Measurements from ENCODE around the gene FN3K. TPM values are rescaled to one million over a fixed set of nuclear protein-coding genes. Genes with fewer than 3 reads are reported as not detected.

The FN3K gene
- total RNA-seq, 4 donors from 2014 or later: 13.3 to 45.5 (median 18.7) TPM

GRCh38 chr17:82752371-82753200 lies 17.2 kb downstream of the FN3K start:
- Histone ChIP-seq H3K4me3 (peak overlapping the region; percentile 58 to 97 (median 79)), H3K27ac (peak overlapping the region; percentile 78 to 94 (median 82)), H3K9me3 (peaks cover 0 to 8% (median 0%) of the 10 kb centered on the region in 4 donors), H3K27me3 (no peaks in the 10 kb centered on the region), H3K36me3 (peaks cover 0 to 13% (median 0%) of the 10 kb centered on the region in 3 donors), H3K4me1 (peaks cover 0 to 33% (median 10%) of the 10 kb centered on the region in 4 donors)
- 1 to 2% methylated on average over 55 to 57 of the region's 72 CpGs for WGBS, 2 donors
- DNase-seq (ENCODE audit: low spot score in 2 of 2): no peak
- TF ChIP-seq POLR2A (IDR thresholded peaks at IDR 0.05) (no peak), CTCF (IDR thresholded peaks at IDR 0.05) (no peak), EP300 (IDR thresholded peaks at IDR 0.05) (no peak)

- DNase-seq (ENCODE audit: low spot score in 2 of 2): no peak
- Histone ChIP-seq H3K27ac (peak overlapping the region in 3 of 4 donors; percentile 5 to 94 (median 84)), H3K4me1 (peaks cover 0 to 33% (median 10%) of the 10 kb centered on the region in 4 donors), H3K4me3 (peak overlapping the region in 3 of 4 donors; percentile 58 to 97 (median 97)), H3K9me3 (peaks cover 0 to 3% (median 0%) of the 10 kb centered on the region in 4 donors), H3K27me3 (no peaks in the 10 kb centered on the region), H3K36me3 (peaks cover 0 to 11% (median 0%) of the 10 kb centered on the region in 3 donors)
- TF ChIP-seq EP300 (IDR thresholded peaks at IDR 0.05): no peak
- no peak for TF ChIP-seq CTCF (IDR thresholded peaks at IDR 0.05)
- no peak for TF ChIP-seq POLR2A (IDR thresholded peaks at IDR 0.05)
- WGBS, 2 donors: 34 to 52% methylated on average over 8 of the region's 8 CpGs
Observed at GRCh38 chr17:82753201-82753464, 17.7 kb downstream of the FN3K start.

GRCh38 chr17:82754297-82755208 lies 19.1 kb downstream of the FN3K start:
- 73 to 77% methylated on average over 19 of the region's 19 CpGs for WGBS, 2 donors
- H3K27me3 ChIP-seq: no peaks in the 10 kb centered on the region
- no peak overlapping the region for H3K4me3 ChIP-seq
- H3K27ac ChIP-seq: peak overlapping the region in 1 of 4 donors; percentile 37
- H3K4me1 ChIP-seq: peaks cover 0 to 33% (median 10%) of the 10 kb centered on the region in 4 donors
- TF ChIP-seq EP300 (IDR thresholded peaks at IDR 0.05): no peak
- no peak for TF ChIP-seq POLR2A (IDR thresholded peaks at IDR 0.05)
- TF ChIP-seq CTCF (IDR thresholded peaks at IDR 0.05): no peak
- no peak for DNase-seq (ENCODE audit: low spot score in 2 of 2)
- H3K36me3 ChIP-seq: peaks cover 0 to 1% (median 0%) of the 10 kb centered on the region in 3 donors
- H3K9me3 ChIP-seq: no peaks in the 10 kb centered on the region

GRCh38 chr17:82756166-82756565 lies 20.8 kb downstream of the FN3K start:
- peaks cover 0 to 4% (median 0%) of the 10 kb centered on the region in 3 donors for H3K36me3 ChIP-seq
- H3K27me3 ChIP-seq: no peaks in the 10 kb centered on the region
- WGBS, 2 donors: 88 to 95% methylated on average over 7 of the region's 7 CpGs
- H3K9me3 ChIP-seq: no peaks in the 10 kb centered on the region
- peaks cover 0 to 31% (median 10%) of the 10 kb centered on the region in 4 donors for H3K4me1 ChIP-seq
- no peak overlapping the region for H3K27ac ChIP-seq
- TF ChIP-seq POLR2A (IDR thresholded peaks at IDR 0.05) (no peak), EP300 (IDR thresholded peaks at IDR 0.05) (no peak), CTCF (IDR thresholded peaks at IDR 0.05) (no peak)
- H3K4me3 ChIP-seq: no peak overlapping the region
- DNase-seq (ENCODE audit: low spot score in 2 of 2): no peak

Data from tibial nerve (tissue), 4 donors.